Uterus (tissue), 4 donors: ENCODE results near the gene ADAMTS17. TPM values are rescaled to one million over a fixed set of nuclear protein-coding genes. Genes with fewer than 3 reads are reported as not detected.

Experiments used
- DNase-seq, 2 donors: peaks; one replicate each; pipeline ENCODE4 v3.0.0-alpha.2; 2019 to 2020
- H3K27ac ChIP-seq, 2 donors: fragments of 200-600 bp; sonication (generic); 1 replicate in 1 of 2; 2 replicates in 1 of 2; pipeline ENCODE4 v1.5.1; 2016 to 2018
- H3K27me3 ChIP-seq, 2 donors: fragments of 200-600 bp; sonication (generic); one replicate each; pipeline ENCODE4 v1.5.1; 2018 to 2019; ENCODE audit warnings: control low read depth in 1 of 2
- H3K36me3 ChIP-seq, 2 donors: fragments of 200-600 bp; sonication (generic); one replicate each; pipeline ENCODE4 v1.5.1; 2019; ENCODE audit warnings: control low read depth in 1 of 2
- H3K4me1 ChIP-seq, 2 donors: fragments of 200-600 bp; sonication (generic); one replicate each; pipeline ENCODE4 v1.5.1; 2018 to 2019; ENCODE audit warnings: control low read depth in 1 of 2
- H3K4me3 ChIP-seq, 2 donors: fragments of 200-600 bp; sonication (generic); 1 replicate in 1 of 2; 2 replicates in 1 of 2; pipeline ENCODE4 v1.5.1; 2018 to 2019; ENCODE audit warnings: mild to moderate bottlenecking in 1 of 2
- H3K9me3 ChIP-seq, 2 donors: fragments of 200-600 bp; sonication (generic); one replicate each; pipeline ENCODE4 v1.5.1; 2019; ENCODE audit warnings: control low read depth in 1 of 2
- CTCF ChIP-seq, 4 experiments: fragments of 200-600 bp in 2 of 4; fragments of 450-650 bp in 2 of 4; sonication (generic) in 2 of 4; IDR thresholded peaks; one replicate each; pipeline ENCODE4 v1.5.1; 2016 to 2019; ENCODE audit warnings: antibody characterized with exemption in 4 of 4, mild to moderate bottlenecking in 2 of 4, moderate library complexity in 1 of 4
- POLR2A ChIP-seq, 2 donors: fragments of 450-650 bp; IDR thresholded peaks; one replicate each; pipeline ENCODE4 v1.6.1; 2016; ENCODE audit warnings: antibody characterized with exemption in 2 of 2, mild to moderate bottlenecking in 1 of 2, moderate library complexity in 1 of 2
- intact Hi-C: fragments of 100-400 bp; cut with DNase I; formaldehyde crosslinking; loops from one replicate; pipeline ENCODE4 v1.15.1; 2023; ENCODE audit warnings: low total_unique reads
- total RNA-seq, 4 donors: library from RNA; depleted of rRNA in 3 of 4; stranded (reverse); fragments of >200 nt in 3 of 4; gene quantifications; one replicate each; pipeline versions ENCODE4 v1.1.0 to v1.2.4, GENCODE V29; 2014 to 2023
- donor health status: DM: yes; HTN: yes; CAD: no.

The ADAMTS17 gene
- total RNA-seq, 4 donors from 2014 or later, result 3.1 to 17.1 (median 8.1) TPM; not detected in 1

- Histone ChIP-seq H3K4me1 (no peaks in the 10 kb centered on the region), H3K4me3 (no peak overlapping the region), H3K36me3 (no peaks in the 10 kb centered on the region), H3K27ac (no peak overlapping the region), H3K9me3 (no peaks in the 10 kb centered on the region), H3K27me3 (no peaks in the 10 kb centered on the region)
- DNase-seq, result no peak
- intact Hi-C loops, result no loop called here
- TF ChIP-seq CTCF (IDR thresholded peaks at IDR 0.05) (no peak), POLR2A (IDR thresholded peaks at IDR 0.05) (no peak)
Observed at GRCh38 chr15:99999282-100000070, 342.3 kb downstream of the ADAMTS17 start.

- Histone ChIP-seq H3K4me3 (no peak overlapping the region), H3K36me3 (no peaks in the 10 kb centered on the region), H3K27me3 (no peaks in the 10 kb centered on the region), H3K4me1 (no peaks in the 10 kb centered on the region), H3K9me3 (no peaks in the 10 kb centered on the region), H3K27ac (no peak overlapping the region)
- intact Hi-C loops, result no loop called here
- no peak for TF ChIP-seq POLR2A (IDR thresholded peaks at IDR 0.05)
- no peak for TF ChIP-seq CTCF (IDR thresholded peaks at IDR 0.05)
- DNase-seq, result no peak
Observed at GRCh38 chr15:99998661-99999101, 343.1 kb downstream of the ADAMTS17 start.

DNA sequence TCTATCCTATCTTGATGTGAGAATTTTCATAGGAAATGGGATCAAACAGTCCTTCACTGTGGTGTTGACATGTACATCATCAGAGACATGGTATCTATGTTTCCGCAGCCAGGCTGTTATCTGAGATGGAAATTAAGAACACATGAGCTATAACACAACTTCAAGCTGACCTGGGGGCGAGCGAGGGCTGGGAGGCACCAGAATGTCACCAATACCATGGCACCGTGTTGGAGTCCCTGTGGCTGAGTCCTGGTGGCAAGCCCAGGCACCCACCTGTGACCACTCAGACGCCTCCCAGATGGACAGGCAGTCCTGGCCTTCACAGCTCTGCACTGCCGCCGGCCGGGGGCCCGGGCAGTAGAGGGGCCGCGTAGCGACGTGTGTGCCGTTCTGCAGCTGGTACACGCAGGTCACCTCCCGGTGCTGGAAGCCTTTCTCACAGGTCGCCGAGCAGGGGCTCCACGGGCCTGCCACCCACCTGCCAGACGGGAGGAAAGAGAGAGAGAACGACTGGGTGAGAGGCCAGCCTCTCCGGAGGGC lies 344.6 kb downstream of the ADAMTS17 start:
- H3K27ac ChIP-seq, result no peak overlapping the region
- intact Hi-C loops, result no loop called here
- no peaks in the 10 kb centered on the region for H3K4me1 ChIP-seq
- no peaks in the 10 kb centered on the region for H3K27me3 ChIP-seq
- TF ChIP-seq POLR2A (IDR thresholded peaks at IDR 0.05) (no peak), CTCF (IDR thresholded peaks at IDR 0.05) (no peak)
- no peaks in the 10 kb centered on the region for H3K36me3 ChIP-seq
- peak in 1 of 2 donors; percentile 8 for DNase-seq
- H3K4me3 ChIP-seq, result no peak overlapping the region
- H3K9me3 ChIP-seq, result no peaks in the 10 kb centered on the region

GRCh38 chr15:99996660-99997059 lies 345.1 kb downstream of the ADAMTS17 start:
- no peak for DNase-seq
- Histone ChIP-seq H3K36me3 (no peaks in the 10 kb centered on the region), H3K27ac (no peak overlapping the region), H3K27me3 (no peaks in the 10 kb centered on the region), H3K4me1 (no peaks in the 10 kb centered on the region), H3K4me3 (no peak overlapping the region), H3K9me3 (no peaks in the 10 kb centered on the region)
- no peak for TF ChIP-seq CTCF (IDR thresholded peaks at IDR 0.05)
- no peak for TF ChIP-seq POLR2A (IDR thresholded peaks at IDR 0.05)
- intact Hi-C loops, result no loop called here

- H3K9me3 ChIP-seq, result no peaks in the 10 kb centered on the region
- TF ChIP-seq CTCF (IDR thresholded peaks at IDR 0.05) (no peak), POLR2A (IDR thresholded peaks at IDR 0.05) (no peak)
- H3K27ac ChIP-seq, result no peak overlapping the region
- H3K4me3 ChIP-seq, result no peak overlapping the region
- H3K4me1 ChIP-seq, result no peaks in the 10 kb centered on the region
- no peaks in the 10 kb centered on the region for H3K36me3 ChIP-seq
- DNase-seq, result no peak
- intact Hi-C loops, result no loop called here
- no peaks in the 10 kb centered on the region for H3K27me3 ChIP-seq
Observed at GRCh38 chr15:99995543-99995942, 346.2 kb downstream of the ADAMTS17 start.
